ENCODE measurements around the gene STAT3. TPM values are rescaled to one million over a fixed set of nuclear protein-coding genes. Genes with fewer than 3 reads are reported as not detected.
A peak's percentile ranks its signal among the peaks of the same experiment; 100 is the strongest.
"Not testable (repeated sequence)": the region's sequence is repeated elsewhere in the genome, so short reads cannot be mapped to it uniquely, and the experiment has no call there.

Gene STAT3
- total RNA-seq, 8 experiments from 2014 or later, result 31.4 to 386 (median 106) TPM

- H3K27ac ChIP-seq, result no peak overlapping the region
- peak; percentile 22 to 78 (median 66) for ATAC-seq (replicated peaks in 6 of 8)
- H3K4me1 ChIP-seq (replicated peaks in 1 of 2), result peaks cover 4 to 9% of the 10 kb centered on the region in 2 donors
- in situ Hi-C loops (cut with MboI; ENCODE audit: low pct_unique_long_range_greater_than_20kb in 2 of 9, low sequenced_read_pairs in 9 of 9, unreplicated experiment in 9 of 9), result loop anchor here in 2 of 9 experiments (10.0 to 25.0 kb wide), 2 partner anchors 81 to 94 kb away; no protein-coding TSS in a partner anchor
- no peak overlapping the region for H3K4me3 ChIP-seq
- 0 to 100% (median 19%) methylated on average over 1 to 11 of the region's 26 CpGs; no CpG with 5 or more reads in 5 of the 10 experiments for WGBS, 10 experiments
Observed at GRCh38 chr17:42405963-42406495, 17.8 kb upstream of the STAT3 start.

DNA sequence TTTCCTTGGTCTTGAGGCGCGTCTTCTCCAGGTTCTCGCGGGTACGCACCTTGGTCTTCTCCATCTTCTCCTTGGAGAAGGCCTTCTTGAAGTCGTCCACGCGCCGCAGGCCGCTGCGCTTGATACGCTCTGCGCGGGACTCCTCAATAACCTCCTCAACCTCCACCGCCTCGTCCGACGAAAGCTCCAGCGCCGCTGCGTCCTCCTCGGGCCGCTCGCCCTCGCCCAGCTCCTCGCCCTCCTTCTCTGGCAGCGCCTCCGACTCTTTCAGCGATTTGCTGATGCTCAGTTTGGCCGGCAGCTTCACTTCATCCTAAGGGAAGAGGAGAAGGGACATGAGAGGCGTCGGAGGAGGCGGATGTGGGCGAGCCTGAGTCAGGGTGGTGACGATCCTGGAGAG, 16.8 kb upstream of the STAT3 start:
- peaks cover 4 to 9% of the 10 kb centered on the region in 2 donors for H3K4me1 ChIP-seq (replicated peaks in 1 of 2)
- in situ Hi-C loops (cut with MboI; ENCODE audit: low pct_unique_long_range_greater_than_20kb in 2 of 9, low sequenced_read_pairs in 9 of 9, unreplicated experiment in 9 of 9), result loop anchor here in 2 of 9 experiments (10.0 to 25.0 kb wide), 2 partner anchors 80 to 93 kb away; no protein-coding TSS in a partner anchor
- no peak for ATAC-seq (replicated peaks in 6 of 8)

GRCh38 chr17:42404326-42405055, 16.2 kb upstream of the STAT3 start:
- WGBS, 10 experiments, result 96 to 100% (median 98%) methylated on average over 9 to 15 of the region's 63 CpGs; no CpG with 5 or more reads in 7 of the 10 experiments
- ATAC-seq (replicated peaks in 6 of 8), result no peak
- no peak overlapping the region for H3K27ac ChIP-seq
- no peak overlapping the region for H3K4me3 ChIP-seq
- in situ Hi-C loops (cut with MboI; ENCODE audit: low pct_unique_long_range_greater_than_20kb in 2 of 9, low sequenced_read_pairs in 9 of 9, unreplicated experiment in 9 of 9), result loop anchor here in 2 of 9 experiments (10.0 to 25.0 kb wide), 2 partner anchors 80 to 92 kb away; no protein-coding TSS in a partner anchor
- peaks cover 4 to 9% of the 10 kb centered on the region in 2 donors for H3K4me1 ChIP-seq (replicated peaks in 1 of 2)

More for the DNA sequence above, 16.8 kb upstream of the STAT3 start:
- Histone ChIP-seq H3K27ac (no peak overlapping the region), H3K4me3 (no peak overlapping the region)
- WGBS, 10 experiments, result 60 to 100% (median 95%) methylated on average over 1 to 34 of the region's 35 CpGs; no CpG with 5 or more reads in 2 of the 10 experiments

DNA sequence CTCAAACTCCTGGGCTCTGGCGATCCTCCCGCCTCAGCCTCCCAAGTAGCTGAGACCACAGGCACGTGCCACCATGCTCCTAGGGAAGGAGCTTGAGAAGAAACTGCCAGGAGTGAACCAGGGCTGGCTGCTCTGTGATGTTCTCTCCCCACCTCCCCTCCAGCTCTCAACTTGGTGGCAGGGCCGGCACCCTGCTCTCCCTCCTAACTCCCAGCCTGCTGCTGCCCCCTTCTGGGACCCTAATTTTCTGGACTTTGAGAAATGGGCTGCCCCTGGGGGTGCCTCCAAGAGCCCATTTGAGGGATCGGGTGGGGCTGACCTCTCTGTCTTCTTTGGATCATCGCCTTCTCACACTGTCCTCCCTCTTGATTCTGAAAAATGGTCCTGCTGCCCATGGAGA, 14.9 kb upstream of the STAT3 start:
- no peak overlapping the region for H3K27ac ChIP-seq
- peaks cover 4 to 9% of the 10 kb centered on the region in 2 donors for H3K4me1 ChIP-seq (replicated peaks in 1 of 2)
- WGBS, 10 experiments, result 60 to 88% (median 78%) methylated on average over 1 to 4 of the region's 6 CpGs; no CpG with 5 or more reads in 4 of the 10 experiments
- in situ Hi-C loops (cut with MboI; ENCODE audit: low pct_unique_long_range_greater_than_20kb in 2 of 9, low sequenced_read_pairs in 9 of 9, unreplicated experiment in 9 of 9), result loop anchor here in 2 of 9 experiments (10.0 to 25.0 kb wide), 2 partner anchors 78 to 91 kb away; no protein-coding TSS in a partner anchor
- H3K4me3 ChIP-seq, result no peak overlapping the region
- ATAC-seq (replicated peaks in 6 of 8), result peak in 6 of 8 experiments; percentile 12 to 55 (median 45)

- no peak overlapping the region for H3K27ac ChIP-seq
- in situ Hi-C loops (cut with MboI; ENCODE audit: low pct_unique_long_range_greater_than_20kb in 2 of 9, low sequenced_read_pairs in 9 of 9, unreplicated experiment in 9 of 9), result loop anchor here in 2 of 9 experiments (10.0 to 25.0 kb wide), 2 partner anchors 77 to 90 kb away; no protein-coding TSS in a partner anchor
- ATAC-seq (replicated peaks in 6 of 8), result peak in 3 of 8 experiments; percentile 10 to 37 (median 34)
- H3K4me3 ChIP-seq, result no peak overlapping the region
- WGBS, 10 experiments, result 0 to 60% (median 36%) methylated on average over 1 to 3 of the region's 3 CpGs; no CpG with 5 or more reads in 6 of the 10 experiments
- peaks cover 4 to 9% of the 10 kb centered on the region in 2 donors for H3K4me1 ChIP-seq (replicated peaks in 1 of 2)
Observed at GRCh38 chr17:42402117-42402516, 13.9 kb upstream of the STAT3 start.

- not testable (repeated sequence) for H3K4me3 ChIP-seq; H3K4me1 ChIP-seq (replicated peaks in 1 of 2); H3K27ac ChIP-seq; ATAC-seq (replicated peaks in 6 of 8)
- 20 to 100% (median 100%) methylated on average over 1 to 4 of the region's 8 CpGs; no CpG with 5 or more reads in 3 of the 10 experiments for WGBS, 10 experiments
- in situ Hi-C loops (cut with MboI; ENCODE audit: low pct_unique_long_range_greater_than_20kb in 2 of 9, low sequenced_read_pairs in 9 of 9, unreplicated experiment in 9 of 9), result loop anchor here in 2 of 9 experiments (10.0 to 25.0 kb wide), 2 partner anchors 76 to 89 kb away; no protein-coding TSS in a partner anchor
Observed at GRCh38 chr17:42400844-42401375, 12.7 kb upstream of the STAT3 start.

DNA sequence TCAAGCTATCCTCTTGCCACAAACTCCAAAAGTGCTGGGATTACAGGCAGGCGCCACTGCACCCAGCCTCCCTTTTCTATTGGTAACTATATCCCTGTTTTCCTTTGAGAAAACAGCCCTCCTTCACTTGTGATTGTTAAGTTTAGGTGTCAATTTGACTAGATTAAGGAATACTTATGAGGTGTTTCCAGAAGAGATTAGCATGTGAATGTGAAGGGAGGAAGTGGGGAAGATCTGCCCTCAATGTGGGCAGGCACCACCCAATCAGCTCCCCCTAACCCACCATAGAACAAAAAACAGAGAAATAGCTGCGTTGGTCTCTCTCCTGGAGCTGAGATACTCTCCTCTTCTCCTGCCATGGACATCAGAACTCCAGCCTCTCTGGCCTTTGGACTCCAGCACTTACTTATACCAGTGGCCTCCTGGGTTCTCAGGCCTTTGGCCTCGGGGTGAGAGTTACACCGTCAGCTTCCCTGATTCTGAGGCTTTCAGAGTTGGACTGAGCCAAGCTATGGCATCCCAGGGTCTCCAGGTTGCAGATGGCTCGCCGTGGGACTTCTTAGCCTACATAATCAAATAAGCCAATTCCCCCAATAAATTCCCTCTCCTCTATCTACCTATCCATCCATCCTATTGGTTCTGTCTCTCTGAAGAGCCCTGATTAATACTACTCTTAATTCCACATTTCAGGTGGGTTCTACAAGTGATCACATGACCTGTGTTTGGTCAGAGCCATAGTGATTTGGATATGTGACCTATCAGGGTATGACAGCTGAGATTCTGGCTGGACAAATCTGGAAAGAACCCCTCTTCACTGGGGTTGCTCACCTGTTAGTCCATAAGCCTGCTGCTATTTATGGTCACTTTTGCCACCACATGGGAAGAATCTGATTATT, 12.0 kb upstream of the STAT3 start:
- H3K4me1 ChIP-seq (replicated peaks in 1 of 2), result peaks cover 4 to 9% of the 10 kb centered on the region in 2 donors
- ATAC-seq (replicated peaks in 6 of 8), result no peak
- H3K27ac ChIP-seq, result no peak overlapping the region
- H3K4me3 ChIP-seq, result no peak overlapping the region
- WGBS, 10 experiments, result 43 to 100% (median 80%) methylated on average over 1 to 6 of the region's 6 CpGs; no CpG with 5 or more reads in 1 of the 10 experiments
- in situ Hi-C loops (cut with MboI; ENCODE audit: low pct_unique_long_range_greater_than_20kb in 2 of 9, low sequenced_read_pairs in 9 of 9, unreplicated experiment in 9 of 9), result loop anchor here in 2 of 9 experiments (10.0 to 25.0 kb wide), 3 partner anchors 75 to 188 kb away; no protein-coding TSS in a partner anchor

- ATAC-seq (replicated peaks in 6 of 8), result no peak
- peaks cover 4 to 9% of the 10 kb centered on the region in 2 donors for H3K4me1 ChIP-seq (replicated peaks in 1 of 2)
- no peak overlapping the region for H3K4me3 ChIP-seq
- in situ Hi-C loops (cut with MboI; ENCODE audit: low pct_unique_long_range_greater_than_20kb in 2 of 9, low sequenced_read_pairs in 9 of 9, unreplicated experiment in 9 of 9), result loop anchor here in 1 of 9 experiments (25.0 kb wide), 1 partner anchor 187 kb away; no protein-coding TSS in a partner anchor
- WGBS, 10 experiments, result 0 to 100% (median 60%) methylated on average over 1 to 2 of the region's 2 CpGs; no CpG with 5 or more reads in 1 of the 10 experiments
- H3K27ac ChIP-seq, result no peak overlapping the region
Observed at GRCh38 chr17:42399121-42399520, 10.9 kb upstream of the STAT3 start.

- not testable (repeated sequence) for H3K27ac ChIP-seq; ATAC-seq (replicated peaks in 6 of 8); H3K4me3 ChIP-seq; H3K4me1 ChIP-seq (replicated peaks in 1 of 2)
- in situ Hi-C loops (cut with MboI; ENCODE audit: low pct_unique_long_range_greater_than_20kb in 2 of 9, low sequenced_read_pairs in 9 of 9, unreplicated experiment in 9 of 9), result loop anchor here in 1 of 9 experiments (25.0 kb wide), 1 partner anchor 183 kb away; no protein-coding TSS in a partner anchor
- 60 to 100% (median 97%) methylated on average over 1 to 6 of the region's 8 CpGs; no CpG with 5 or more reads in 4 of the 10 experiments for WGBS, 10 experiments
Observed at GRCh38 chr17:42395601-42396000, 7.4 kb upstream of the STAT3 start.

DNA sequence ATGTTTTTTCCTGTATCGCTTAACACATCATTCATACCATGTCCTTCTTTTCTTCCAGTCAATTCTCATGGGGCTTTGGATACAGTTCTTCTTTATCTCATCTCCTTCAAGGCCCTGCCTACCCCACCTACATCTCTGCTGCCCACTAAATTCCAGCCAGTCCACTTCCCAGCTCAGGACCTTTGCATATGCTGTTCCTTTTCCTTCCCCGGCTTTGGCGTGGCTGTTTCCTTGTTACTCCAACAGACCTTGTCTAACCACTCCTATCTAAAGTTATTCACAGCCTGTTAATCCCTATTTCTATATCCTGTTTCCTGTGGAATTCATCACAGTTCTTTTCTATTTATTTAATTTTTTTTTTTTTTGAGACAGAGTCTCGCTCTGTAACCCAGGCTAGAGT, 6.6 kb upstream of the STAT3 start:
- H3K4me3 ChIP-seq, result no peak overlapping the region
- in situ Hi-C loops (cut with MboI; ENCODE audit: low pct_unique_long_range_greater_than_20kb in 2 of 9, low sequenced_read_pairs in 9 of 9, unreplicated experiment in 9 of 9), result loop anchor here in 1 of 9 experiments (25.0 kb wide), 1 partner anchor 183 kb away; no protein-coding TSS in a partner anchor
- ATAC-seq (replicated peaks in 6 of 8), result peak in 2 of 8 experiments; percentile 32 to 39
- 50 to 100% (median 94%) methylated on average over 1 to 4 of the region's 4 CpGs; no CpG with 5 or more reads in 1 of the 10 experiments for WGBS, 10 experiments
- H3K4me1 ChIP-seq (replicated peaks in 1 of 2), result no peaks in the 10 kb centered on the region
- no peak overlapping the region for H3K27ac ChIP-seq

DNA sequence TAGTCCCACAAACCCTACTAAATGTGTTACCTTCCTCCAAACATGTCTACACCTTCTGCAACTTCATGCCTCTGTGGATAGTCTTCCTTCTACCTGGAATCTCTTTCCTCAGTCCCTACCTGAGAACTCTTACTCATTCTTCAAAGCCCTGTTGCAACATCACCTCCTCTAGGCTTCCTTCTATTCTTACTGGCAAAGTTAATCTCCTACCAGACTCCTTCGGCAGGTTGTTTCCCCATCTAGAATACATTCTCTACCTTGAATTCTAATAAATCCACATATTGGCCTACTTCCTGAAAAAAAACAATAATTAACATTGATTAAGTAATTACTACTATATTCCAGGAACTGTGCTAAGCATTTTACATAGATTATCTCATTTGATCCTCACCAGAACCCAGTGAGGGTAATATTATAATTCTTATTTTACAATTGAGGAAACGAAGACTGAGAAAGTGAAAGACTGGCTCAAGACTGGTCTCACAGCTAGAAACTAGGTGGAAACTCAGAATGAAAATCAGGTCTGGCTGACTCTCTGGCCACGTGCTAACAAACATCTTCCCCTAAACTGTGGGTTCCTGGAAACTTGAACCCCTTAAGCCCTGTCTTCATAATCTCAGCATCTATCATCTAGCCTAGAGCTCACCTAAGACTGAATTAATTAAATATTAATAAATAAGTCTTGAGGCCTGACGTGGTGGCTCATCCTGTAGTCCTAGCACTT, 4.6 kb upstream of the STAT3 start:
- 83 to 100% (median 94%) methylated on average over 1 to 4 of the region's 4 CpGs; no CpG with 5 or more reads in 2 of the 10 experiments for WGBS, 10 experiments
- H3K4me1 ChIP-seq (replicated peaks in 1 of 2), result peaks cover 8 to 10% of the 10 kb centered on the region in 2 donors
- no peak overlapping the region for H3K4me3 ChIP-seq
- H3K27ac ChIP-seq, result no peak overlapping the region
- in situ Hi-C loops (cut with MboI; ENCODE audit: low pct_unique_long_range_greater_than_20kb in 2 of 9, low sequenced_read_pairs in 9 of 9, unreplicated experiment in 9 of 9), result loop anchor here in 1 of 9 experiments (25.0 kb wide), 1 partner anchor 181 kb away; no protein-coding TSS in a partner anchor
- ATAC-seq (replicated peaks in 6 of 8), result no peak

Measured in motor neuron (in vitro differentiated cells).